ENCODE results near the gene KATNB1. TPM values are rescaled to one million over a fixed set of nuclear protein-coding genes. Genes with fewer than 3 reads are reported as not detected.

The KATNB1 gene
- total RNA-seq, 1 experiment from 2014 or later: 37.7 TPM

GRCh38 chr16:57687363-57687929 lies 48.1 kb upstream of the KATNB1 start:
- Histone ChIP-seq H3K79me2 (ENCODE audit: low read length) (no peaks in the 10 kb centered on the region), H3K9me2 (replicated peaks; ENCODE audit: low read length) (no peaks in the 10 kb centered on the region), H3K27me3 (ENCODE audit: low read length) (no peaks in the 10 kb centered on the region), H4K20me1 (ENCODE audit: low read length) (no peaks in the 10 kb centered on the region), H3K9me3 (ENCODE audit: low read length) (no peaks in the 10 kb centered on the region), H3K4me2 (ENCODE audit: low read length) (no peak overlapping the region), H2AFZ (ENCODE audit: low read length) (no peak overlapping the region), H3K4me1 (ENCODE audit: insufficient read depth, low read length) (no peaks in the 10 kb centered on the region), H3K36me3 (ENCODE audit: low read depth, low read length) (no peaks in the 10 kb centered on the region), H3F3A (ENCODE audit: low read length, unreplicated experiment) (no peaks in the 10 kb centered on the region), H3K4me3 (ENCODE audit: low read length) (no peak overlapping the region), H3K27ac (ENCODE audit: low read length) (no peak overlapping the region), H3K9ac (ENCODE audit: low read length) (no peak overlapping the region)
- BruUV-seq (replicated peaks): no TSS peak
- POLR2A ChIA-PET (ENCODE audit: unreplicated experiment): no interaction called here
- CTCF ChIA-PET: no interaction called here
- TF ChIP-seq EZH2phosphoT487 (IDR thresholded peaks at IDR 0.05; ENCODE audit: borderline replicate concordance, low read length): no peak
- no peak for TF ChIP-seq CTCF (conservative IDR thresholded peaks at IDR 0.05; ENCODE audit: low read depth, low read length)
- TF ChIP-seq EZH2 (IDR thresholded peaks at IDR 0.05; ENCODE audit: low read length, unreplicated experiment): no peak
- ATAC-seq (no peak), DNase-seq (no peak)
- intact Hi-C loops (cut with micrococcal nuclease): no loop called here

DNA sequence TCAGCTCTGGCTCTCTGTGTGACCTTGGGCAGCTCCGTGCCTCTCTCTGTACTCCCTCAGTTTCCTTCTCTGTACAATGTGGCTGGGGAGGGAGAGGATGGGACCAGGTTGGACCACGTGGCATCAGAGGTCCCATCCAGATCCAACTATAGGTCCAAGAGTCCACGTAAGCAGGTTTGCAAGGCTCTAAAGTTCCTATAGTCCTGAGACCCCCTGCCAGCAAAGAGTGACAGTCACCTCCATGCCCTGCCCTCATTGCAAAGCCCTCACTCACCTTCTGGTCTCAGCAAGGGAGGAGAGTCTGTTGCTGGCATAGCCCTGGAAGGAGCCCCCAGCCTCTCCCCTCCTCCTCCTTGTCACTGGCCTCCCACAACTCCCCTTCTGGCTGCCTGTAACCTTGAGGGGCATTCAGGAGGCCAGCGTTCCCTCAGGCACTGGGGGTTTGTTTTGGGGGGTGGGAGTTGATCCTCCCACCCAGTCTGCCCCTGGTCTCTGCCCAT lies 47.0 kb upstream of the KATNB1 start:
- Histone ChIP-seq H3K9ac (ENCODE audit: low read length) (no peak overlapping the region), H3K27ac (ENCODE audit: low read length) (no peak overlapping the region), H2AFZ (ENCODE audit: low read length) (no peak overlapping the region), H3K27me3 (ENCODE audit: low read length) (no peaks in the 10 kb centered on the region), H3K9me3 (ENCODE audit: low read length) (no peaks in the 10 kb centered on the region), H3K36me3 (ENCODE audit: low read depth, low read length) (no peaks in the 10 kb centered on the region), H3K4me3 (ENCODE audit: low read length) (no peak overlapping the region), H4K20me1 (ENCODE audit: low read length) (no peaks in the 10 kb centered on the region), H3K4me1 (ENCODE audit: insufficient read depth, low read length) (no peaks in the 10 kb centered on the region), H3K79me2 (ENCODE audit: low read length) (no peaks in the 10 kb centered on the region), H3K4me2 (ENCODE audit: low read length) (no peak overlapping the region), H3K9me2 (replicated peaks; ENCODE audit: low read length) (no peaks in the 10 kb centered on the region), H3F3A (ENCODE audit: low read length, unreplicated experiment) (no peaks in the 10 kb centered on the region)
- intact Hi-C loops (cut with micrococcal nuclease): no loop called here
- no TSS peak for BruUV-seq (replicated peaks)
- no peak for DNase-seq
- no peak for ATAC-seq
- POLR2A ChIA-PET (ENCODE audit: unreplicated experiment): no interaction called here
- CTCF ChIA-PET: no interaction called here
- no peak for TF ChIP-seq EZH2phosphoT487 (IDR thresholded peaks at IDR 0.05; ENCODE audit: borderline replicate concordance, low read length)

DNA sequence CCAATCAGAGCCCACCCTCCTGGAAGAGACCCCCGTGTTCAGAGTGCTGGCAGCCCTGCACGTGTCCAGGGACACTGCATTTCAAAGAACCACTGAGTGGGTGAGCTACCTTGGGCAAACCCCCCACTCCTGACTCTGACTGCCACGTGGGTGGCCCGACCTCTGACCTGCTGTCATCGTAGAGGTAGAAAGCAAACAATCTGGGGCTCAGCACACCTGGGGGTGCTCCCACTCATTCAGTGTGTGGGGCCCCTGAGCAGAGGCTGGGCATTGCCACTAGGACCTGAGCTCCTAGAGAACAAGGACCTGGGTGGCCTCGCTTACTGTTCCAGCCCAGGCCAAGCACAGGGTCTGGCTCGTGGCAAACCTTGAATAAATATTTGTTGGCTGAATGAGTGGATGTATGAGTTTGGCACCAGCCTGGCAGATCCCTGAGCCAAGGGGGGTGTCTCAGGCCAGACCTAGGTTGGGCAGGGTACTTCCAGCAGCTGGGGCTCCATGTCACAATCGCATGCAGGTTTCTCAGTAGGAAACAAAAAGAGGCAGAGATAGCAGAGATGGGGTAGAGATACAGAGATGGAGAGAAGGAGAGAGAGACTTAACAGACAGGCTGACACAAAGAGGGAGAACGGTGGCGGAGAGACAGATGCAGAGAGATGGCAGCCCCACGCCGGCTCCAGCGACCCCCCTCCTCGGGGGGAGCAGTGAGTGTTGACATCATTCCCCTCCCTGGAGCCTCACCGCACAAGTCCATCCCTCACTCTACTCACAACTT lies 46.4 kb upstream of the KATNB1 start:
- H3F3A ChIP-seq (ENCODE audit: low read length, unreplicated experiment): no peaks in the 10 kb centered on the region
- H3K4me1 ChIP-seq (ENCODE audit: insufficient read depth, low read length): no peaks in the 10 kb centered on the region
- H3K27me3 ChIP-seq (ENCODE audit: low read length): no peaks in the 10 kb centered on the region
- ATAC-seq (no peak), DNase-seq (no peak)
- H3K27ac ChIP-seq (ENCODE audit: low read length): no peak overlapping the region
- POLR2A ChIA-PET (ENCODE audit: unreplicated experiment): no interaction called here
- H3K9me2 ChIP-seq (replicated peaks; ENCODE audit: low read length): no peaks in the 10 kb centered on the region
- H4K20me1 ChIP-seq (ENCODE audit: low read length): no peaks in the 10 kb centered on the region
- intact Hi-C loops (cut with micrococcal nuclease): no loop called here
- H3K4me3 ChIP-seq (ENCODE audit: low read length): no peak overlapping the region
- H3K36me3 ChIP-seq (ENCODE audit: low read depth, low read length): no peaks in the 10 kb centered on the region
- no peaks in the 10 kb centered on the region for H3K9me3 ChIP-seq (ENCODE audit: low read length)
- no peaks in the 10 kb centered on the region for H3K79me2 ChIP-seq (ENCODE audit: low read length)
- no TSS peak for BruUV-seq (replicated peaks)
- no peak overlapping the region for H3K4me2 ChIP-seq (ENCODE audit: low read length)
- TF ChIP-seq EZH2phosphoT487 (IDR thresholded peaks at IDR 0.05; ENCODE audit: borderline replicate concordance, low read length) (no peak), EZH2 (IDR thresholded peaks at IDR 0.05; ENCODE audit: low read length, unreplicated experiment) (no peak), CTCF (conservative IDR thresholded peaks at IDR 0.05; ENCODE audit: low read depth, low read length) (no peak)
- H3K9ac ChIP-seq (ENCODE audit: low read length): no peak overlapping the region
- H2AFZ ChIP-seq (ENCODE audit: low read length): no peak overlapping the region
- CTCF ChIA-PET: no interaction called here
